Esophagus muscularis mucosa (tissue), 3 donors: ENCODE results near the gene PMM2.
"Not testable (repeated sequence)": the region's sequence is repeated elsewhere in the genome, so short reads cannot be mapped to it uniquely, and the experiment has no call there.

ENCODE experiments used
- CTCF ChIP-seq, 3 experiments: fragments of 200-600 bp in 2 of 3; fragments of 450-650 bp in 1 of 3; sonication (generic) in 2 of 3; IDR thresholded peaks; one replicate each; pipeline ENCODE4 v1.5.1; 2017 to 2019; ENCODE audit warnings: antibody characterized with exemption in 3 of 3, mild to moderate bottlenecking in 2 of 3, moderate library complexity in 1 of 3
- POLR2A ChIP-seq: fragments of 450-650 bp; IDR thresholded peaks from one replicate; pipeline ENCODE4 v1.6.1; 2017; ENCODE audit warnings: antibody characterized with exemption, moderate library complexity, mild to moderate bottlenecking, low read depth

- not testable (repeated sequence) for TF ChIP-seq POLR2A; CTCF (IDR thresholded peaks at IDR 0.05)
These were observed 44.4 kb downstream of the PMM2 start for GRCh38 chr16:8842016-8842415.
